VCaP (cell line): ENCODE data around the gene OR6T1.

ENCODE experiments used
- H3K27ac ChIP-seq: fragments of 450-650 bp; 2 replicates; pipeline ENCODE4 v1.5.1; 2017
- TF ChIP-seq, protein P1 (sequence below): fragments of 450-650 bp; conservative IDR thresholded peaks from 2 replicates; pipeline ENCODE4 v1.5.1; 2017; ENCODE audit warnings: mild to moderate bottlenecking, moderate library complexity

Gene OR6T1

DNA sequence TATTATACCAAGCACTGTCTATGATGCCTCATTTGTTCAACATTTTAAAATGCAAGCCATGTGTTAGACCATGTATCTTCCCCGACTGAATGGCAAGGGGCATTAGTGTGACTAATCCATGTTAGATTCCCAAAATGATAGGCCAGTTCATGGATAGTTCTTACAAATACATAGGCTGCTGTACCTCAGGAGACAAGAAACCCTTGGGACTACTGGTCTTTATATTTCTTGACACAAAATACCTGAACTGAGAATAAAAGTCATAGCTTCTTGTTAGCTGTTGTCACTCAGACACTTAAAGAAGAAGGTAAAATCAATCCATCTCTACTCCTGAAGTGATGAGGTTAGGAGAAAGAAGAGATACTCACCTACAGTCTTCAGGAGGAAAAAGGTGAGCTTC, 41.8 kb downstream of the OR6T1 start, which contains the start of gene OR8D4:
Gene OR8D4 (plus strand): TSS at position 301 of the 400 bp plus-strand sequence. CDS start 4,265 bp downstream, outside the sequence.
- no peak within 1 kb of the TSS for H3K27ac ChIP-seq
- TF ChIP-seq, protein P1, sequence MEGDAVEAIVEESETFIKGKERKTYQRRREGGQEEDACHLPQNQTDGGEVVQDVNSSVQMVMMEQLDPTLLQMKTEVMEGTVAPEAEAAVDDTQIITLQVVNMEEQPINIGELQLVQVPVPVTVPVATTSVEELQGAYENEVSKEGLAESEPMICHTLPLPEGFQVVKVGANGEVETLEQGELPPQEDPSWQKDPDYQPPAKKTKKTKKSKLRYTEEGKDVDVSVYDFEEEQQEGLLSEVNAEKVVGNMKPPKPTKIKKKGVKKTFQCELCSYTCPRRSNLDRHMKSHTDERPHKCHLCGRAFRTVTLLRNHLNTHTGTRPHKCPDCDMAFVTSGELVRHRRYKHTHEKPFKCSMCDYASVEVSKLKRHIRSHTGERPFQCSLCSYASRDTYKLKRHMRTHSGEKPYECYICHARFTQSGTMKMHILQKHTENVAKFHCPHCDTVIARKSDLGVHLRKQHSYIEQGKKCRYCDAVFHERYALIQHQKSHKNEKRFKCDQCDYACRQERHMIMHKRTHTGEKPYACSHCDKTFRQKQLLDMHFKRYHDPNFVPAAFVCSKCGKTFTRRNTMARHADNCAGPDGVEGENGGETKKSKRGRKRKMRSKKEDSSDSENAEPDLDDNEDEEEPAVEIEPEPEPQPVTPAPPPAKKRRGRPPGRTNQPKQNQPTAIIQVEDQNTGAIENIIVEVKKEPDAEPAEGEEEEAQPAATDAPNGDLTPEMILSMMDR: no peak

DNA sequence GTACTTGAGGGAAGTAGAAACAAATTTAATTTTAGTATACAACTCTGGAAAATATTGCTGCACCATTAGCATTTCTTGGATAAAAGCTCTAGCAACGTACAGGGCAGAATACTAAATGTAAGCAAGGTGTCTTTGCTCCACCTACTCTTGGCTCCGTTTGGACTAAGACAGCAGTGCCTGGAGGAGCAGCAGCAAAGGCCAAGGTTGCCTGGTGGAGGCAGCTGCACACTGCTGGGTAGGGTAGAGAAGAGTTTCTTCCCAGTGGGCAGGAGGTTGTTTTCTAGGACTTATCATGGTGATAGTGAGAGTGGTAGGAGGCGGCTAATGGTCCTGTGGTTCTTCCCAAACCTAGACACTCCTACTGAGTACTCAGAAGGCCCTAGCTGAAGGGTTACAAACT, 43.8 kb downstream of the OR6T1 start:
- H3K27ac ChIP-seq: no peak overlapping the region
- TF ChIP-seq, protein P1: no peak
